Measurements from ENCODE around the gene CHAMP1.

Gene CHAMP1

GRCh38 chr13:114303700-114304327, 10.5 kb upstream of the CHAMP1 start:
- no peak overlapping the region for H3K4me3 ChIP-seq (ENCODE audit: low read depth, low read length)
- H3K4me1 ChIP-seq (ENCODE audit: control insufficient read depth, insufficient read depth, low read length): no peaks in the 10 kb centered on the region
- no peak overlapping the region for H3K27ac ChIP-seq (ENCODE audit: extremely low read depth, low read depth, low read length)
- peaks cover 7 to 40% of the 10 kb centered on the region in 2 experiments; a peak in 2 of 3 replicates for H3K36me3 ChIP-seq (ENCODE audit: control insufficient read depth in 2 of 2, insufficient read depth in 1 of 2, low read length in 2 of 2)
- ChIA-PET POLR2A (no interaction called here), CTCF (no interaction called here)
- no peak for TF ChIP-seq AEBP2 (tag by site-specific recombination; IDR thresholded peaks at IDR 0.05; ENCODE audit: borderline replicate concordance)
- TF ChIP-seq ZNF18 (tag by site-specific recombination; IDR thresholded peaks at IDR 0.05): peak; percentile 49; the same call in 1 of the 2 replicates
- TF ChIP-seq ZIC2 (tag by site-specific recombination; IDR thresholded peaks at IDR 0.05): peak; percentile 55
- no peak for TF ChIP-seq ZNF585B (tag by site-specific recombination; IDR thresholded peaks at IDR 0.05)
- no peak for TF ChIP-seq ZNF148 (tag by site-specific recombination; IDR thresholded peaks at IDR 0.05; ENCODE audit: borderline replicate concordance)
- no peak for TF ChIP-seq ZNF280C (tag by site-specific recombination; IDR thresholded peaks at IDR 0.05)
- no peak for TF ChIP-seq ZNF560 (tag by site-specific recombination; IDR thresholded peaks at IDR 0.05; ENCODE audit: borderline replicate concordance)
- peak; percentile 23; the same call in 1 of the 2 replicates for TF ChIP-seq EGR2 (tag by site-specific recombination; IDR thresholded peaks at IDR 0.05; ENCODE audit: low read depth)
- H3K9me3 ChIP-seq (ENCODE audit: control insufficient read depth, insufficient read depth, low read depth, low read length): no peaks in the 10 kb centered on the region

GRCh38 chr13:114304346-114305034, 9.8 kb upstream of the CHAMP1 start:
- H3K36me3 ChIP-seq (ENCODE audit: control insufficient read depth in 2 of 2, insufficient read depth in 1 of 2, low read length in 2 of 2): peaks cover 7 to 35% of the 10 kb centered on the region in 2 experiments; a peak in 2 of 3 replicates

More at GRCh38 chr13:114304346-114305034, 9.8 kb upstream of the CHAMP1 start:
- no peak overlapping the region for H3K4me3 ChIP-seq (ENCODE audit: low read depth, low read length)
- ChIA-PET CTCF (no interaction called here), POLR2A (no interaction called here)
- no peaks in the 10 kb centered on the region for H3K9me3 ChIP-seq (ENCODE audit: control insufficient read depth, insufficient read depth, low read depth, low read length)
- TF ChIP-seq TRIM28 (IDR thresholded peaks at IDR 0.05; ENCODE audit: borderline replicate concordance, low read length) (no peak), ZNF157 (tag by site-specific recombination; IDR thresholded peaks at IDR 0.05) (no peak), ZNF558 (tag by site-specific recombination; IDR thresholded peaks at IDR 0.05) (no peak), PRDM4 (tag by site-specific recombination; IDR thresholded peaks at IDR 0.05) (no peak), ZNF645 (tag by site-specific recombination; IDR thresholded peaks at IDR 0.05) (no peak), ZNF169 (tag by site-specific recombination; IDR thresholded peaks at IDR 0.05) (no peak), OVOL3 (tag by site-specific recombination; IDR thresholded peaks at IDR 0.05) (no peak), INSM2 (tag by site-specific recombination; IDR thresholded peaks at IDR 0.05) (no peak), ZNF2 (tag by site-specific recombination; IDR thresholded peaks at IDR 0.05) (no peak)
- no peaks in the 10 kb centered on the region for H3K4me1 ChIP-seq (ENCODE audit: control insufficient read depth, insufficient read depth, low read length)
- no peak overlapping the region for H3K27ac ChIP-seq (ENCODE audit: extremely low read depth, low read depth, low read length)
